K562 (cell line): ENCODE measurements around the gene ZMYND12. TPM values are rescaled to one million over a fixed set of nuclear protein-coding genes. Genes with fewer than 3 reads are reported as not detected.

ENCODE experiments used
- ATAC-seq: fragments of 200-7000 bp; cut with Tn5 transposase; 3 replicates; pipeline ENCODE4 v1.9.1; 2020; ENCODE audit warnings: moderate library complexity
- BruUV-seq: library from RNA; stranded (reverse); fragments of 400-500 nt; replicated peaks from 2 replicates; lab custom pipeline; 2021; lab: Mats Ljungman, UMichigan
- CTCF ChIA-PET: fragments of 300-600 bp; formaldehyde crosslinking; extraction: SDS; loops from one replicate; lab custom pipeline; 2021; ENCODE audit warnings: low intra/inter-chr PET ratio; lab: Yijun Ruan, JAX
- POLR2A ChIA-PET: fragments of 300-600, 350-650 bp; sonication (Branson Sonifier 250); formaldehyde crosslinking; extraction: SDS; loops from one replicate; lab custom pipeline; 2021; ENCODE audit warnings: antibody characterized with exemption, inconsistent platforms; lab: Yijun Ruan, JAX
- DNase-seq, 4 experiments: peaks; one replicate each; pipeline versions ENCODE4 v3.0.0 to v3.0.0-alpha.2; 2011 to 2018; ENCODE audit warnings: low spot score in 3 of 4, mixed read lengths in 3 of 4; ENCODE audit errors: extremely low read depth in 1 of 4
- FAIRE-seq: peaks from 2 replicates; lab custom pipeline; 2011; peaks lifted over from hg19 to GRCh38; lab: Jason Lieb, UNC
- H2AFZ ChIP-seq: 2 replicates; pipeline ENCODE4 v1.6.0; 2011; ENCODE audit warnings: low read depth, low read length, control low read depth, inconsistent platforms
- H3K27ac ChIP-seq: fragments of 200-600 bp; 3 replicates; pipeline ENCODE4 v1.8.0; 2011; ENCODE audit warnings: low read depth, mild to moderate bottlenecking, control low read depth, inconsistent platforms, low read length, moderate library complexity, mixed read lengths; ENCODE audit errors: extremely low read depth
- H3K27me3 ChIP-seq, 2 experiments: fragments of 300-600 bp in 1 of 2; 2 replicates in 1 of 2; 3 replicates in 1 of 2; pipeline versions ENCODE4 v1.6.0 to v1.8.0; 2011; ENCODE audit warnings: inconsistent platforms in 2 of 2, low read length in 2 of 2, mild to moderate bottlenecking in 1 of 2, mixed read lengths in 1 of 2, moderate library complexity in 1 of 2; ENCODE audit not compliant: control insufficient read depth in 2 of 2, insufficient read depth in 2 of 2
- H3K36me3 ChIP-seq: fragments of 300-600 bp; 3 replicates; pipeline ENCODE4 v1.8.0; 2011; ENCODE audit warnings: mild to moderate bottlenecking, low read length, inconsistent platforms; ENCODE audit not compliant: control insufficient read depth, insufficient read depth
- H3K4me1 ChIP-seq, 2 experiments: fragments of 200-600 bp in 1 of 2; replicated peaks in 1 of 2; 2 replicates in 1 of 2; 3 replicates in 1 of 2; pipeline versions ENCODE4 v1.5.1 to v1.8.0; 2011; ENCODE audit warnings: inconsistent platforms in 2 of 2, low read length in 2 of 2, mild to moderate bottlenecking in 1 of 2, mixed read lengths in 1 of 2, moderate library complexity in 1 of 2; ENCODE audit not compliant: control insufficient read depth in 2 of 2, insufficient read depth in 2 of 2
- H3K4me2 ChIP-seq: 2 replicates; pipeline ENCODE4 v1.6.1; 2011; ENCODE audit warnings: low read length, control low read depth, inconsistent platforms, mixed read lengths; ENCODE audit not compliant: insufficient read depth
- H3K4me3 ChIP-seq: fragments of 200-600 bp; sonication (generic), shearing (Covaris generic); 2 replicates; pipeline ENCODE4 v1.5.1; 2016; ENCODE audit warnings: control low read depth, inconsistent platforms
- H3K79me2 ChIP-seq: fragments of 200-600 bp; 3 replicates; pipeline ENCODE4 v1.8.0; 2011; ENCODE audit warnings: low read length, inconsistent platforms; ENCODE audit not compliant: control insufficient read depth, insufficient read depth
- H3K9ac ChIP-seq, 2 experiments: 2 replicates each; pipeline versions ENCODE4 v1.6.0 to v1.6.1; 2011; ENCODE audit warnings: low read depth in 2 of 2, low read length in 2 of 2, control low read depth in 1 of 2, inconsistent platforms in 1 of 2, mild to moderate bottlenecking in 1 of 2, mixed read lengths in 1 of 2; ENCODE audit not compliant: insufficient read depth in 1 of 2
- H3K9me1 ChIP-seq: one replicate; pipeline ENCODE4 v1.6.0; 2011; ENCODE audit warnings: inconsistent platforms, mild to moderate bottlenecking, low read length, moderate library complexity; ENCODE audit not compliant: control insufficient read depth, insufficient read depth
- H3K9me3 ChIP-seq: replicated peaks from 2 replicates; pipeline ENCODE4 v1.5.1; 2011; ENCODE audit warnings: low read depth, low read length, inconsistent platforms; ENCODE audit not compliant: control insufficient read depth, insufficient read depth
- H4K20me1 ChIP-seq: replicated peaks from 2 replicates; pipeline ENCODE4 v1.6.1; 2011; ENCODE audit warnings: low read length, inconsistent platforms, mixed read lengths; ENCODE audit not compliant: control insufficient read depth, insufficient read depth
- ATF3 ChIP-seq, 2 experiments: fragments of 450-650 bp in 1 of 2; sonication (generic) in 1 of 2; formaldehyde crosslinking in 1 of 2; IDR thresholded peaks in 1 of 2; conservative IDR thresholded peaks in 1 of 2; 2 replicates each; pipeline versions ENCODE4 v1.6.1 to v1.8.1; 2016 to 2023; ENCODE audit warnings: mild to moderate bottlenecking in 2 of 2, moderate library complexity in 2 of 2, inconsistent platforms in 1 of 2, missing genetic modification reagents in 1 of 2
- CEBPB ChIP-seq: fragments of 450-650 bp; IDR thresholded peaks from 2 replicates; pipeline ENCODE4 v1.6.1; 2016; ENCODE audit warnings: missing genetic modification characterization, missing compliant biosample characterization
- E2F3 ChIP-seq: fragments of 250-450 bp; sonication (Bioruptor Pico); IDR thresholded peaks from 2 replicates; pipeline ENCODE4 v1.4.0; 2020; ENCODE audit warnings: mild to moderate bottlenecking
- EGR1 ChIP-seq: fragments of 450-650 bp; conservative IDR thresholded peaks from 2 replicates; pipeline ENCODE4 v1.6.1; 2017; ENCODE audit warnings: mild to moderate bottlenecking
- ELK1 ChIP-seq: sonication (generic); formaldehyde crosslinking; IDR thresholded peaks from 2 replicates; pipeline ENCODE4 v1.8.1; 2022; ENCODE audit warnings: missing genetic modification reagents
- HDGF ChIP-seq: fragments of 450-650 bp; IDR thresholded peaks from 2 replicates; pipeline ENCODE4 v1.6.1; 2016
- HMG20B ChIP-seq: fragments of 250-450 bp; sonication (Bioruptor Pico); IDR thresholded peaks from 2 replicates; pipeline ENCODE4 v1.5.0; 2021; ENCODE audit warnings: mild to moderate bottlenecking
- KDM2B ChIP-seq: fragments of 250-450 bp; sonication (Bioruptor Pico); IDR thresholded peaks from 2 replicates; pipeline ENCODE4 v1.8.0; 2021; ENCODE audit warnings: mild to moderate bottlenecking, moderate library complexity
- KLF6 ChIP-seq: fragments of 250-450 bp; sonication (Bioruptor Pico); IDR thresholded peaks from 2 replicates; pipeline ENCODE4 v1.4.0; 2020; ENCODE audit warnings: mild to moderate bottlenecking, moderate library complexity, borderline replicate concordance
- MAX ChIP-seq: sonication (generic); formaldehyde crosslinking; IDR thresholded peaks from 2 replicates; pipeline ENCODE4 v1.9.0; 2022; ENCODE audit warnings: mild to moderate bottlenecking, missing genetic modification reagents
- POU5F1 ChIP-seq: fragments of 150-350 bp; IDR thresholded peaks from 2 replicates; pipeline ENCODE4 v1.6.1; 2014; ENCODE audit warnings: borderline replicate concordance, low read length, low read depth, mild to moderate bottlenecking; ENCODE audit not compliant: partially characterized antibody
- SUPT5H ChIP-seq: fragments of 450-650 bp; IDR thresholded peaks from 2 replicates; pipeline ENCODE4 v1.6.1; 2016
- TSC22D4 ChIP-seq: fragments of 450-650 bp; IDR thresholded peaks from 2 replicates; pipeline ENCODE4 v1.6.1; 2016; ENCODE audit warnings: missing genetic modification characterization, missing biosample characterization, control low read depth
- ZBTB2 ChIP-seq: fragments of 450-650 bp; IDR thresholded peaks from 2 replicates; pipeline ENCODE4 v1.6.1; 2016; ENCODE audit warnings: antibody characterized with exemption
- ZFP91 ChIP-seq: sonication (generic); formaldehyde crosslinking; IDR thresholded peaks from 2 replicates; pipeline ENCODE4 v1.8.0; 2022; ENCODE audit warnings: mild to moderate bottlenecking, missing genetic modification reagents
- ZNF197 ChIP-seq: fragments of 200-800 bp; sonication (Bioruptor generic); IDR thresholded peaks from 2 replicates; pipeline ENCODE4 v1.6.1; 2016; ENCODE audit warnings: low read depth, missing genetic modification characterization, missing compliant biosample characterization
- ZNF384 ChIP-seq: IDR thresholded peaks from 2 replicates; pipeline ENCODE4 v1.6.1; 2012; ENCODE audit warnings: low read depth, low read length, improper control_type of control experiment
- ZNF431 ChIP-seq: sonication (generic); formaldehyde crosslinking; IDR thresholded peaks from 2 replicates; pipeline ENCODE4 v1.8.0; 2022; ENCODE audit warnings: mild to moderate bottlenecking, missing genetic modification reagents
- ZNF57 ChIP-seq: fragments of 450-650 bp; formaldehyde crosslinking; IDR thresholded peaks from 2 replicates; pipeline ENCODE4 v1.4.0; 2020; ENCODE audit warnings: mild to moderate bottlenecking, moderate library complexity
- WGBS: fragments of 100-300 bp; shearing (Covaris generic); methylation state at CpG from one replicate; pipeline ENCODE4 v1.1.6; 2016; ENCODE audit warnings: low coverage, mixed read lengths; ENCODE audit not compliant: insufficient coverage; ENCODE audit errors: missing lambda C conversion rate; 5-methylcytosine and 5-hydroxymethylcytosine counted together
- in situ Hi-C: fragments of 300-500 bp; cut with MboI; formaldehyde crosslinking; loops from 4 replicates; pipeline ENCODE4 v1.15.0; 2018; ENCODE audit warnings: inconsistent platforms, mixed read lengths
- intact Hi-C: fragments of 100-400 bp; cut with micrococcal nuclease; formaldehyde crosslinking; loops from 2 replicates; pipeline ENCODE4 v1.14.2; 2022
- polyA plus RNA-seq, 8 experiments: library from polyadenylated mRNA; depleted of rRNA in 4 of 8; stranded (reverse) in 5 of 8; unstranded in 3 of 8; fragments of >200 nt; fragmentation: Nextera tagmentation in 2 of 8; fragmentation: Illumina TruSeq in 1 of 8; extraction: Ambion mirVana in 2 of 8; extraction: Trizol in 1 of 8; gene quantifications; 2 replicates each; pipeline versions ENCODE4 v1.2.1 to v1.2.3, GENCODE V29; 2011 to 2014; ENCODE audit warnings: inconsistent platforms in 1 of 8, missing spikeins in 1 of 8
- total RNA-seq, 7 experiments: library from RNA; depleted of rRNA in 6 of 7; stranded (reverse); fragments of >200 nt in 6 of 7; fragmentation: Illumina TruSeq in 2 of 7; extraction: Trizol in 2 of 7; gene quantifications; 2 replicates each; pipeline versions ENCODE4 v1.2.1 to v1.2.3, GENCODE V29; 2011 to 2021; ENCODE audit warnings: low replicate concordance in 1 of 7

Gene ZMYND12
- total and polyA plus RNA-seq, 9 of the 15 experiments (the other 6 are each of a cell fraction or from before 2014, with no cell fraction given), result not detected

GRCh38 chr1:42429603-42430002 lies 26.2 kb downstream of the ZMYND12 start:
- no TSS peak for BruUV-seq
- no peaks in the 10 kb centered on the region for H4K20me1 ChIP-seq
- CTCF ChIA-PET, result no interaction called here
- no peak overlapping the region for H3K27ac ChIP-seq
- TF ChIP-seq ZNF431, result no peak
- TF ChIP-seq MAX (CRISPR knock-in tag), result no peak
- TF ChIP-seq ZNF384, result no peak
- no peak for TF ChIP-seq KLF6 (CRISPR knock-in tag)
- TF ChIP-seq POU5F1, result no peak
- TF ChIP-seq EGR1, result no peak
- no peak for TF ChIP-seq TSC22D4 (tag)
- TF ChIP-seq KDM2B (CRISPR knock-in tag), result no peak
- TF ChIP-seq ELK1 (CRISPR knock-in tag), result no peak
- TF ChIP-seq ZNF197 (CRISPR knock-in tag), result no peak
- TF ChIP-seq HMG20B, result no peak
- TF ChIP-seq CEBPB, result no peak
- no peak for TF ChIP-seq HDGF
- no peak for TF ChIP-seq ZFP91 (CRISPR knock-in tag)
- TF ChIP-seq ZBTB2, result no peak
- no peak for TF ChIP-seq ZNF57 (CRISPR knock-in tag)
- no peak for TF ChIP-seq SUPT5H
- no peak for TF ChIP-seq E2F3 (CRISPR knock-in tag)
- no peak for TF ChIP-seq ATF3 (IDR thresholded peaks at IDR 0.05)
- no peak for TF ChIP-seq ATF3 (CRISPR knock-in tag; conservative IDR thresholded peaks at IDR 0.05)
- H2AFZ ChIP-seq, result no peak overlapping the region
- no peak overlapping the region for H3K4me3 ChIP-seq
- intact Hi-C loops (no loop called here), in situ Hi-C loops (no loop called here)
- POLR2A ChIA-PET, result no interaction called here
- no peak overlapping the region for H3K4me2 ChIP-seq
- H3K36me3 ChIP-seq, result no peaks in the 10 kb centered on the region
- DNase-seq, result no peak
- ATAC-seq, result no peak
- H3K27me3 ChIP-seq, result peaks cover 10 to 15% of the 10 kb centered on the region in 2 experiments; a peak in 4 of 5 replicates
- H3K9me3 ChIP-seq, result no peaks in the 10 kb centered on the region
- no peak overlapping the region for H3K9ac ChIP-seq
- 7% methylated on average over 1 of the region's 1 CpG for WGBS
- no peaks in the 10 kb centered on the region for H3K79me2 ChIP-seq
- no peak for FAIRE-seq
- H3K4me1 ChIP-seq, result no peaks in the 10 kb centered on the region
- H3K9me1 ChIP-seq, result no peaks in the 10 kb centered on the region
